Fibroblast of lung (primary cell): ENCODE measurements around the gene OR4D2. TPM values are rescaled to one million over a fixed set of nuclear protein-coding genes. Genes with fewer than 3 reads are reported as not detected.

ENCODE experiments used
- DNase-seq, 2 donors: peaks; one replicate each; pipeline versions ENCODE4 v3.0.0 to v3.0.0-alpha.2; 2010; ENCODE audit warnings: low read depth in 2 of 2
- H2AFZ ChIP-seq: 2 replicates; pipeline ENCODE4 v1.5.1; 2012; ENCODE audit warnings: low read length, control low read depth, inconsistent platforms
- H3K27ac ChIP-seq: 2 replicates; pipeline ENCODE4 v1.5.1; 2011; ENCODE audit warnings: low read length, control low read depth; ENCODE audit not compliant: insufficient read depth
- H3K27me3 ChIP-seq: 2 replicates; pipeline ENCODE4 v1.5.1; 2011; ENCODE audit warnings: mild to moderate bottlenecking, low read length; ENCODE audit not compliant: control insufficient read depth, insufficient read depth
- H3K36me3 ChIP-seq: 2 replicates; pipeline ENCODE4 v1.5.1; 2011; ENCODE audit warnings: low read length; ENCODE audit not compliant: control insufficient read depth, insufficient read depth
- H3K4me1 ChIP-seq: 2 replicates; pipeline ENCODE4 v1.5.1; 2011; ENCODE audit warnings: low read length; ENCODE audit not compliant: control insufficient read depth, insufficient read depth; ENCODE audit errors: extremely low read depth
- H3K4me2 ChIP-seq: 2 replicates; pipeline ENCODE4 v1.5.1; 2011; ENCODE audit warnings: low read length, control low read depth; ENCODE audit not compliant: insufficient read depth; ENCODE audit errors: extremely low read depth
- H3K4me3 ChIP-seq, 4 experiments: fragments of 200-600 bp in 1 of 4; sonication (generic) in 1 of 4; replicated peaks in 1 of 4; 2 replicates each; pipeline ENCODE4 v1.5.1; 2011 to 2016; ENCODE audit warnings: low read length in 4 of 4, low read depth in 3 of 4, mild to moderate bottlenecking in 3 of 4, control low read depth in 2 of 4, inconsistent platforms in 1 of 4, mixed read lengths in 1 of 4; ENCODE audit not compliant: insufficient read depth in 1 of 4; ENCODE audit errors: control extremely low read depth in 1 of 4
- H3K79me2 ChIP-seq: 2 replicates; pipeline ENCODE4 v1.5.1; 2012; ENCODE audit warnings: mild to moderate bottlenecking, low read length, inconsistent platforms; ENCODE audit not compliant: control insufficient read depth, insufficient read depth
- H3K9ac ChIP-seq: 2 replicates; pipeline ENCODE4 v1.5.1; 2011; ENCODE audit warnings: mild to moderate bottlenecking, low read length, control low read depth; ENCODE audit not compliant: insufficient read depth
- H3K9me3 ChIP-seq: 2 replicates; pipeline ENCODE4 v1.5.1; 2012; ENCODE audit warnings: low read depth, low read length; ENCODE audit not compliant: control insufficient read depth, insufficient read depth
- H4K20me1 ChIP-seq: 2 replicates; pipeline ENCODE4 v1.5.1; 2011; ENCODE audit warnings: low read length; ENCODE audit not compliant: control insufficient read depth, insufficient read depth; ENCODE audit errors: extremely low read depth
- CTCF ChIP-seq, 2 donors: IDR thresholded peaks in 1 of 2; conservative IDR thresholded peaks in 1 of 2; 1 replicate in 1 of 2; 2 replicates in 1 of 2; pipeline ENCODE4 v1.5.1; 2011 to 2012; ENCODE audit warnings: low read length in 2 of 2, control low read depth in 1 of 2, inconsistent platforms in 1 of 2, low read depth in 1 of 2, mild to moderate bottlenecking in 1 of 2
- EZH2 ChIP-seq: IDR thresholded peaks from 2 replicates; pipeline ENCODE4 v1.5.1; 2012; ENCODE audit warnings: low read length, control low read depth, mild to moderate bottlenecking; ENCODE audit errors: missing control alignments
- polyA plus RNA-seq, 2 donors: library from polyadenylated mRNA; depleted of rRNA in 1 of 2; stranded (reverse) in 1 of 2; unstranded in 1 of 2; fragments of >200 nt; gene quantifications; 2 replicates each; pipeline ENCODE4 v1.2.1, GENCODE V29; 2011 to 2012; ENCODE audit warnings: missing spikeins in 1 of 2
- total RNA-seq: library from RNA; depleted of rRNA; stranded (reverse); fragments of >200 nt; gene quantifications from 2 replicates; pipeline ENCODE4 v1.2.1, GENCODE V29; 2014

OR4D2 gene
- total and polyA plus RNA-seq, 2 donors (not counting 1 experiment from before 2014, with no cell fraction given), result not detected

- H3K27ac ChIP-seq, result no peak overlapping the region
- H3K27me3 ChIP-seq, result peaks cover 8% of the 10 kb centered on the region
- TF ChIP-seq EZH2 (no peak), CTCF (conservative IDR thresholded peaks at IDR 0.05 in 1 of 2, IDR thresholded peaks at IDR 0.05 in 1 of 2; ENCODE audit: low read depth in 1 of 2, low read length in 2 of 2) (no peak)
- H3K9ac ChIP-seq, result no peak overlapping the region
- peak; percentile 74 to 89 for DNase-seq
- no peaks in the 10 kb centered on the region for H3K36me3 ChIP-seq
- no peak overlapping the region for H2AFZ ChIP-seq
- H4K20me1 ChIP-seq, result no peaks in the 10 kb centered on the region
- peak overlapping the region; percentile 3 for H3K4me2 ChIP-seq
- no peaks in the 10 kb centered on the region for H3K79me2 ChIP-seq
- H3K4me1 ChIP-seq, result peaks cover 9% of the 10 kb centered on the region
- H3K4me3 ChIP-seq, result no peak overlapping the region
- no peaks in the 10 kb centered on the region for H3K9me3 ChIP-seq
Measured at GRCh38 chr17:58189436-58190146, 22.8 kb downstream of the OR4D2 start.

- no peaks in the 10 kb centered on the region for H3K36me3 ChIP-seq
- H3K9me3 ChIP-seq, result no peaks in the 10 kb centered on the region
- H3K4me1 ChIP-seq, result peaks cover 9% of the 10 kb centered on the region
- H3K27ac ChIP-seq, result no peak overlapping the region
- no peak for DNase-seq
- no peak overlapping the region for H3K4me2 ChIP-seq
- H3K4me3 ChIP-seq, result no peak overlapping the region
- H3K9ac ChIP-seq, result no peak overlapping the region
- TF ChIP-seq CTCF (conservative IDR thresholded peaks at IDR 0.05 in 1 of 2, IDR thresholded peaks at IDR 0.05 in 1 of 2; ENCODE audit: low read depth in 1 of 2, low read length in 2 of 2), result no peak
- no peak for TF ChIP-seq EZH2
- H4K20me1 ChIP-seq, result no peaks in the 10 kb centered on the region
- H2AFZ ChIP-seq, result no peak overlapping the region
- no peaks in the 10 kb centered on the region for H3K79me2 ChIP-seq
- H3K27me3 ChIP-seq, result peaks cover 8% of the 10 kb centered on the region
Measured at GRCh38 chr17:58191241-58191896, 24.6 kb downstream of the OR4D2 start.

GRCh38 chr17:58192612-58193011 is 25.8 kb downstream of the OR4D2 start, which contains the start of gene EPX:
TSS of gene EPX (plus strand) at chr17:58192726. CDS start at chr17:58192847, 121 bp downstream.
- Histone ChIP-seq H3K79me2 (no peaks in the 10 kb centered on the region), H3K36me3 (no peaks in the 10 kb centered on the region), H3K4me2 (no peak within 1 kb of the TSS), H2AFZ (no peak within 1 kb of the TSS), H3K27me3 (peaks cover 6% of the 10 kb centered on the region), H3K4me3 (no peak within 1 kb of the TSS), H3K4me1 (peaks cover 9% of the 10 kb centered on the region), H3K9ac (no peak within 1 kb of the TSS), H3K27ac (no peak within 1 kb of the TSS), H4K20me1 (no peaks in the 10 kb centered on the region), H3K9me3 (no peaks in the 10 kb centered on the region)
- no peak for TF ChIP-seq CTCF (conservative IDR thresholded peaks at IDR 0.05 in 1 of 2, IDR thresholded peaks at IDR 0.05 in 1 of 2; ENCODE audit: low read depth in 1 of 2, low read length in 2 of 2)
- TF ChIP-seq EZH2, result no peak
- no peak for DNase-seq
